Loucy (cell line): Measurements from ENCODE around the gene KLK8.

ENCODE experiments used
- H2AFZ ChIP-seq: fragments of 200-600 bp; sonication (generic); 2 replicates; pipeline ENCODE4 v1.6.0; 2016; ENCODE audit warnings: antibody characterized with exemption, mild to moderate bottlenecking, low read length, moderate library complexity
- H3F3A ChIP-seq: fragments of 200-600 bp; 2 replicates; pipeline ENCODE4 v1.6.0; 2016; ENCODE audit warnings: antibody characterized with exemption, low read depth, mild to moderate bottlenecking
- H3K27me3 ChIP-seq: fragments of 200-600 bp; sonication (generic); 2 replicates; pipeline ENCODE4 v1.6.1; 2014; ENCODE audit warnings: low read length, mild to moderate bottlenecking; ENCODE audit not compliant: insufficient read depth, poor library complexity, severe bottlenecking
- H3K36me3 ChIP-seq: fragments of 200-600 bp; sonication (generic); 2 replicates; pipeline ENCODE4 v1.6.1; 2016; ENCODE audit warnings: low read length; ENCODE audit not compliant: insufficient read depth
- H3K4me1 ChIP-seq: fragments of 200-600 bp; sonication (generic); 2 replicates; pipeline ENCODE4 v1.5.1; 2014; ENCODE audit warnings: low read length, mild to moderate bottlenecking; ENCODE audit not compliant: insufficient read depth, poor library complexity, severe bottlenecking
- H3K4me2 ChIP-seq: fragments of 200-600 bp; sonication (generic); 2 replicates; pipeline ENCODE4 v1.6.0; 2014; ENCODE audit warnings: antibody characterized with exemption, low read length, low read depth, mild to moderate bottlenecking; ENCODE audit not compliant: poor library complexity, severe bottlenecking
- H3K4me3 ChIP-seq: fragments of 200-600 bp; sonication (generic); 2 replicates; pipeline ENCODE4 v1.5.1; 2014; ENCODE audit warnings: low read length, mild to moderate bottlenecking, mixed read lengths; ENCODE audit not compliant: poor library complexity, severe bottlenecking
- H3K79me2 ChIP-seq: fragments of 200-600 bp; sonication (generic); 2 replicates; pipeline ENCODE4 v1.6.1; 2014; ENCODE audit warnings: low read length; ENCODE audit not compliant: insufficient read depth
- H3K9ac ChIP-seq: fragments of 200-600 bp; sonication (generic); 2 replicates; pipeline ENCODE4 v1.6.0; 2014; ENCODE audit warnings: mild to moderate bottlenecking, low read depth, low read length, moderate library complexity; ENCODE audit not compliant: poor library complexity, severe bottlenecking
- H3K9me2 ChIP-seq: fragments of 200-600 bp; sonication (generic); replicated peaks from 2 replicates; pipeline ENCODE4 v1.6.1; 2016; ENCODE audit warnings: low read depth, low read length, mixed read lengths
- H3K9me3 ChIP-seq: fragments of 200-600 bp; sonication (generic); 2 replicates; pipeline ENCODE4 v1.6.1; 2014; ENCODE audit warnings: mild to moderate bottlenecking, antibody characterized with exemption, low read length, low read depth; ENCODE audit not compliant: insufficient read depth
- H4K20me1 ChIP-seq: fragments of 200-600 bp; sonication (generic); 2 replicates; pipeline ENCODE4 v1.6.0; 2014; ENCODE audit warnings: antibody characterized with exemption, low read length, mild to moderate bottlenecking; ENCODE audit not compliant: insufficient read depth, poor library complexity, severe bottlenecking
- CTCF ChIP-seq: fragments of 200-600 bp; sonication (generic); conservative IDR thresholded peaks from 2 replicates; pipeline ENCODE4 v1.5.1; 2014; ENCODE audit warnings: mild to moderate bottlenecking, antibody characterized with exemption, low read length
- EZH2phosphoT487 ChIP-seq: fragments of 200-600 bp; IDR thresholded peaks from 2 replicates; pipeline ENCODE4 v1.6.1; 2018; ENCODE audit warnings: antibody characterized with exemption, mild to moderate bottlenecking, moderate library complexity, borderline replicate concordance

Gene KLK8

GRCh38 chr19:51034704-51035103, 33.3 kb upstream of the KLK8 start, which contains the start of gene KLK12:
Gene KLK12 (minus strand): TSS chr19:51035002. CDS start chr19:51034621, 381 bp downstream.
- no peaks in the 10 kb centered on the region for H3K36me3 ChIP-seq
- no peaks in the 10 kb centered on the region for H3K79me2 ChIP-seq
- no peaks in the 10 kb centered on the region for H4K20me1 ChIP-seq
- TF ChIP-seq EZH2phosphoT487 (no peak), CTCF (no peak)
- no peak within 1 kb of the TSS for H3K9ac ChIP-seq
- no peak within 1 kb of the TSS for H3K4me2 ChIP-seq
- H3F3A ChIP-seq = no peaks in the 10 kb centered on the region
- no peak within 1 kb of the TSS for H2AFZ ChIP-seq
- H3K9me3 ChIP-seq = no peaks in the 10 kb centered on the region; the same call in 1 of the 2 replicates
- no peaks in the 10 kb centered on the region for H3K27me3 ChIP-seq
- no peaks in the 10 kb centered on the region for H3K9me2 ChIP-seq
- H3K4me1 ChIP-seq = no peaks in the 10 kb centered on the region
- H3K4me3 ChIP-seq = no peak within 1 kb of the TSS

DNA sequence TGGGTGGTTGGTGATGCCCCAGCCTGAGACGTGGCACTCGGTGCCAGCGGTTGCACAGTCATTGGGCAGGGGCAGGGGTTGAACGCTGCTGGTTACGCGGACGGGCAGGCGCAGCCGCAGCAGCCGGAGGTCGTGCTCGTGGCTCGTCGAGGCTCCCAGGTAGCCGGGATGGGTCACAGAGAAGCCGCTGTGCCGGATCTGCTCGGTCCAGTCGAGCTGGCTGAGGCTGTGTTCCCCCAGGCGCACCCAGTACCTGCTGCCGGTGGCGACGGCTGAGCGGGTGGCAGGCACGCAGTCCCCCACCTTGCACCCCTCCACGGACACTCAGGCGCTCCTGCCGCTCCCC, 30.4 kb upstream of the KLK8 start:
- Histone ChIP-seq H3K79me2 (no peaks in the 10 kb centered on the region), H3K4me2 (no peak overlapping the region), H3K9me3 (no peaks in the 10 kb centered on the region; the same call in 1 of the 2 replicates), H3K36me3 (no peaks in the 10 kb centered on the region), H4K20me1 (no peaks in the 10 kb centered on the region), H3K9me2 (no peaks in the 10 kb centered on the region), H3K9ac (no peak overlapping the region), H3K4me1 (no peaks in the 10 kb centered on the region), H3K27me3 (no peaks in the 10 kb centered on the region), H3K4me3 (no peak overlapping the region), H2AFZ (no peak overlapping the region), H3F3A (no peaks in the 10 kb centered on the region)
- TF ChIP-seq EZH2phosphoT487 (no peak), CTCF (no peak)

DNA sequence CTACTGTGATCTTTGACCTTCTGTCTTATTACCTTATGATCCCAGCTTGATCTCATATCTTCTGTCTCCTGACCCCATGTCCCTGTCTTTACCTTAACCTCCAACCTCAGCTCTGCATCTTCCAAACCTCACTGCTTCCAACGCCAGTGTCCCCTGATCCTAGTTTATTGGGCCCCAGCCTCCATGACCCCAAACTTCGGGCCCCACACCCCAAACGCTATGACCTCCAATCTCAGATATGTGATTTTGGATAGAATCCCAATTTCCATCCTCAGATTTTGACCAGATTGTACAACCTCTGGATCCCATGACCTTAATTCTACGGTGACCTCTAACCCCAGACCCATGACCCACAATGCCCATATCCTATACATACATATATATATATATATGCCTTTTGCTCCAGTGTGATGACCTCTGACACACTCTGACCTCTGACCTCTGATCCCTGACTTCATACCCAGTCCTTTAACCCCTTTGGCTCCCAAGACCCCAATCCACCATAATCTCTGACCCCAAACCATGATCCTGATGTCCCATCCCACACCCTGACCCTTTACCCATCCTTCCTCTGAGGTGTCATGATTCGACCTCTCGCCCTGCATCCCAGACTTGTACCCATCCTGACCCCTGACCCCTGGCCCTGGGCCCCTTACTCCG, 29.9 kb upstream of the KLK8 start:
- Histone ChIP-seq H2AFZ (no peak overlapping the region), H3K27me3 (no peaks in the 10 kb centered on the region), H3K36me3 (no peaks in the 10 kb centered on the region), H3K4me2 (no peak overlapping the region), H3K9ac (no peak overlapping the region), H3F3A (no peaks in the 10 kb centered on the region), H3K4me1 (no peaks in the 10 kb centered on the region), H3K79me2 (no peaks in the 10 kb centered on the region), H3K9me3 (no peaks in the 10 kb centered on the region; the same call in 1 of the 2 replicates), H3K9me2 (no peaks in the 10 kb centered on the region), H3K4me3 (no peak overlapping the region), H4K20me1 (no peaks in the 10 kb centered on the region)
- TF ChIP-seq EZH2phosphoT487 (no peak), CTCF (no peak)
